SU-DHL-6 (cell line): ENCODE measurements around the gene LIM2.

Experiments
- EZH2phosphoT487 ChIP-seq: fragments of 200-600 bp; sonication (generic), shearing (Covaris generic); conservative IDR thresholded peaks from 2 replicates; pipeline ENCODE4 v1.6.1; 2018; ENCODE audit warnings: mild to moderate bottlenecking, antibody characterized with exemption, low read length, moderate library complexity, mixed read lengths
- TF ChIP-seq, protein P1 (sequence below): fragments of 200-600 bp; sonication (generic); IDR thresholded peaks from one replicate; pipeline ENCODE4 v1.5.1; 2017; ENCODE audit warnings: antibody characterized with exemption, mild to moderate bottlenecking, low read length, moderate library complexity; ENCODE audit not compliant: insufficient read depth, poor library complexity, severe bottlenecking

DNA sequence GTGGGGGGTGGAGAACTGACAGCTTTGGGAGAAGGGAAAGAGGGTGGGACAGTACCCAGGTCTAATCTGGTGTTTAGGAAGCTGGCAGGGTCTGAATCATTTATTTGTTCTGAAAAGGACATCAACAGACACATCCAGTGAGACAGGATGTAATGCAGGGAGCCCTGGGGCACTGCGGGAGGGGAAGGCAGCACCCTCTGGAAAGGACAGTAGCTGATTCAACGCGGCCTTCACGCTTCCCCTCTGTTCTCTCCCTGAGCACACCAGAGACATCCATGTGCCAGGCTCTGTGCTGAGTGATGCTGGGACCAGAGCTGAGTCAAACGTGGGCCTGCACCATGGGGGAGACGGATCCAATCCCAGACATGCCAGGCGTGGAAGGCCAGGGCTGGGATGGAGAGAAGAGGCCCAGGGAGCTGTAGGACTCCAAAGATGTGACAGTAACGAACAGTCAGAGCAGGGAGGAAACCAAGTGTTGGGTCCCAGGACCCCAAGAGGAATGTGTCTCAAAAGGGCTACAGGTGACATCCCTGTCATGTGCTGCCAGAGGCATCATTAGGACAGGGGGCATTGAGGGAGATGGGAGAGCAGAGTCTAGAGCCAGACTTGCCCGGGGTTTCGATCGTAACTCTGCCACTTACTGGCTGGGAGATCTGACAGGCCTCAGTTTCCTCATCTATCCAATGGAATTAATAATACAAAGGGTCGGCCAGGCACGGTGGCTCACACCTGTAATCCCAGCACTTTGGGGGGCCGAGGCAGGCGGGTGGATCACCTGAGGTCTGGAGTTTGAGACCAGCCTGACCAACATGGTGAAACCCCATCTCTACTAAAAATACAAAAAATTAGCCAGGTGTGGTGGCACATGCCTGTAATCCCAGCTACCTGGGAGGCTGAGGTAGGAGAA lies 23.3 kb downstream of the LIM2 start:
- TF ChIP-seq, protein P1, sequence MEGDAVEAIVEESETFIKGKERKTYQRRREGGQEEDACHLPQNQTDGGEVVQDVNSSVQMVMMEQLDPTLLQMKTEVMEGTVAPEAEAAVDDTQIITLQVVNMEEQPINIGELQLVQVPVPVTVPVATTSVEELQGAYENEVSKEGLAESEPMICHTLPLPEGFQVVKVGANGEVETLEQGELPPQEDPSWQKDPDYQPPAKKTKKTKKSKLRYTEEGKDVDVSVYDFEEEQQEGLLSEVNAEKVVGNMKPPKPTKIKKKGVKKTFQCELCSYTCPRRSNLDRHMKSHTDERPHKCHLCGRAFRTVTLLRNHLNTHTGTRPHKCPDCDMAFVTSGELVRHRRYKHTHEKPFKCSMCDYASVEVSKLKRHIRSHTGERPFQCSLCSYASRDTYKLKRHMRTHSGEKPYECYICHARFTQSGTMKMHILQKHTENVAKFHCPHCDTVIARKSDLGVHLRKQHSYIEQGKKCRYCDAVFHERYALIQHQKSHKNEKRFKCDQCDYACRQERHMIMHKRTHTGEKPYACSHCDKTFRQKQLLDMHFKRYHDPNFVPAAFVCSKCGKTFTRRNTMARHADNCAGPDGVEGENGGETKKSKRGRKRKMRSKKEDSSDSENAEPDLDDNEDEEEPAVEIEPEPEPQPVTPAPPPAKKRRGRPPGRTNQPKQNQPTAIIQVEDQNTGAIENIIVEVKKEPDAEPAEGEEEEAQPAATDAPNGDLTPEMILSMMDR, result no peak
- TF ChIP-seq EZH2phosphoT487, result no peak
